SK-N-MC (cell line): ENCODE data around the gene MBIP.

ENCODE experiments used
- EZH2 ChIP-seq: fragments of 200-600 bp; sonication (generic); IDR thresholded peaks from one replicate; pipeline ENCODE4 v1.6.1; 2017; ENCODE audit warnings: antibody characterized with exemption
- POLR2AphosphoS5 ChIP-seq: IDR thresholded peaks from 2 replicates; pipeline ENCODE4 v1.6.1; 2012; ENCODE audit warnings: mild to moderate bottlenecking, low read depth, low read length, borderline replicate concordance

DNA sequence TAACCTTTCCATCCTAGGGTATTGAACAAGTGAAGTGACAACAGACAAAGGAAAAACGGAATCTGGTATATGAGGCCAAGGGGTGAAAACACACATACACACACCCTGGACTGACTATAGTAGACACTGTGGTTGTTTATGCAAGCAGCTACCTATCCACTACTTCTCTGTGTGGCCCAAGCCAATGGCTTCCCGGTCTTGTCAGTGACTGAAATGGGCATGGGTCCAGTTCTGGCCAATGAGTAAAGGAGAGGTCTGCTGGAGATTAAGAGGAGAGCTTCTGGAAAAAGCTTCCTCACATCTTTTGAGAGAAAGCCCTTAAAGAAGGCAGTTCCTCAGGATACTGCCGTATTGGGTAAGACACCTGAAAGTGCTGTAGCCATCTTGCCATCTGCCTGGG lies 19.3 kb downstream of the MBIP start:
- TF ChIP-seq POLR2AphosphoS5 (no peak), EZH2 (no peak)
